Coronary artery (tissue), 2 donors: Measurements from ENCODE around the gene PLA2G4A.

Experiments
- DNase-seq: peaks from one replicate; pipeline ENCODE4 v3.0.0-alpha.2; 2017; ENCODE audit warnings: low spot score
- H3K27ac ChIP-seq, 2 donors: fragments of 200-600 bp; sonication (generic); one replicate each; pipeline ENCODE4 v1.5.1; 2016 to 2019
- H3K4me3 ChIP-seq: fragments of 200-600 bp; sonication (generic); 2 replicates; pipeline ENCODE4 v1.5.1; 2016; ENCODE audit warnings: mild to moderate bottlenecking, moderate library complexity
- TF ChIP-seq, protein P1 (sequence below): fragments of 200-600 bp; sonication (generic); IDR thresholded peaks from one replicate; pipeline ENCODE4 v1.5.1; 2019; ENCODE audit warnings: antibody characterized with exemption

PLA2G4A gene

DNA sequence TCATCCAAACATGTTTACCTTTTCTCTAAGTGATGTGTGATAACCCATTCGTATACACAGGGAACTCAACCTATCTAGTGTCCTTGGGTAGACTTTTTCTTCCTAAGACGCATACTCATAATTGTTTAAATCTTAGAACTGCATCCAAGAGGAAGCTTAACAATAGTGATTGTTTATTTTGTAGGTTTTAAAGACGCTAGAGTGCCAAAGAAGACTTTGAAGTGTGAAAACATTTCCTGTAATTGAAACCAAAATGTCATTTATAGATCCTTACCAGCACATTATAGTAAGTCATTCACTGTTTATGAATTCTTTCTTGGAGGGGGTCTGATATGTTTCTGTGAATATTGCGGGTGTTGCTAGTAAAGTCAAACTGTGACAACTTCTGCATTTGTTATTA lies 25.4 kb downstream of the PLA2G4A start:
- no peak overlapping the region for H3K4me3 ChIP-seq
- TF ChIP-seq, protein P1, sequence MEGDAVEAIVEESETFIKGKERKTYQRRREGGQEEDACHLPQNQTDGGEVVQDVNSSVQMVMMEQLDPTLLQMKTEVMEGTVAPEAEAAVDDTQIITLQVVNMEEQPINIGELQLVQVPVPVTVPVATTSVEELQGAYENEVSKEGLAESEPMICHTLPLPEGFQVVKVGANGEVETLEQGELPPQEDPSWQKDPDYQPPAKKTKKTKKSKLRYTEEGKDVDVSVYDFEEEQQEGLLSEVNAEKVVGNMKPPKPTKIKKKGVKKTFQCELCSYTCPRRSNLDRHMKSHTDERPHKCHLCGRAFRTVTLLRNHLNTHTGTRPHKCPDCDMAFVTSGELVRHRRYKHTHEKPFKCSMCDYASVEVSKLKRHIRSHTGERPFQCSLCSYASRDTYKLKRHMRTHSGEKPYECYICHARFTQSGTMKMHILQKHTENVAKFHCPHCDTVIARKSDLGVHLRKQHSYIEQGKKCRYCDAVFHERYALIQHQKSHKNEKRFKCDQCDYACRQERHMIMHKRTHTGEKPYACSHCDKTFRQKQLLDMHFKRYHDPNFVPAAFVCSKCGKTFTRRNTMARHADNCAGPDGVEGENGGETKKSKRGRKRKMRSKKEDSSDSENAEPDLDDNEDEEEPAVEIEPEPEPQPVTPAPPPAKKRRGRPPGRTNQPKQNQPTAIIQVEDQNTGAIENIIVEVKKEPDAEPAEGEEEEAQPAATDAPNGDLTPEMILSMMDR: no peak
- DNase-seq: no peak
- no peak overlapping the region for H3K27ac ChIP-seq

DNA sequence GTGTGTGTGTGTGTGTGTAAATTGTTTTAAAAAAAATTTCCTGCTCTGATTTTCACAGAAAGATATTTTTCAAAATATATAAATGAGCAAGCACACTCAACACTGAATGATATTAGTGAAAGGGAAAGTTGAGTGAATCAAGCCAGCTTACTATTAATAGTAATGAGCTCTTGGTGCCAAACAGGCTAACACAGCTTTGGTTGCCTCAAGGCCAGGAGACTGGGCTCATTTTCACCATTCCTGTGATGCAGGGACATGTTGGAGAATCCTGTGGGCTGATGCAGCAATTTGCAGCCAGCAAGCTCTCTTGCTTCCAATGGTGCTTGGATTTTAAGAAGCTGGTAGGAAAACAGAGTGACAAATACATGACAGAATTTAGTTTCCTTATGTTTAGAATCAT lies 30.2 kb downstream of the PLA2G4A start:
- Histone ChIP-seq H3K4me3 (no peak overlapping the region), H3K27ac (no peak overlapping the region)
- TF ChIP-seq, protein P1: no peak
- DNase-seq: no peak

DNA sequence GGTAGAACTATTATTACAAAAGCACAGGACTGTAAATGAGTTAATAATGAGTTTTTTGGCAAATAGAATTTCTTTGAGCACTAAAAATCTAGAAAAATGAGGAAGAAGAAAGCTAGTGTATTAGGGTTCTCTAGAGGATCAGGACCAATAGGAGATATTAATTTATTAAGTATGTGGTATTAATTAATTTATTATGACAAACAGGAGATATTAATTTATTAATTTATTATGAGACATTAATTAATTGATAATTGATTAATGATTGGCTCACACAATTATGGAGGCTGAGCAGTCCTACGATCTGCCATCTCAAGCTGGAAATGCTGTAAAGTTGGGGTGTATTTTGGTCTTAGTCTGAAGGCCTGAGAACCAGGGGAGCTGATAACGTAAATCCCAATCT lies 31.2 kb downstream of the PLA2G4A start:
- DNase-seq: no peak
- TF ChIP-seq, protein P1: no peak
- H3K4me3 ChIP-seq: no peak overlapping the region
- no peak overlapping the region for H3K27ac ChIP-seq

DNA sequence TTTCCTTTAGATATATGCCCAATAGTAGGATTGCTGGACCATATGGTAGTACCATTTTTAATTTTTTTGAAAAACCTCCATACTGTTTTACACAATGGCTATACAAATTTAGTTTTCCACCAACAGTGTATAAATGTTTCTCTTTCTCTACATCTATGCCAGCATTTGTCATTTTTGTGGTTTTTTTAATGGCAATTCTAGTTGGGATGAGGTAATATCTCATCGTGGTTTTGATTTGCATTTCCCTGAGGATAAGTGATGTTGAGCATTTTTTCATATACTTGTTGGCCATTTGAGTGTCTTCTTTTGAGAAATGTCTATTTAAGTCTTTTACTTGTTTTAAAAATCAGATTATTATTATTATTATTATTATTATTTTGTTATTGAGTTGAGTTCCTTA lies 35.5 kb downstream of the PLA2G4A start:
- TF ChIP-seq, protein P1: no peak
- H3K4me3 ChIP-seq: no peak overlapping the region
- no peak overlapping the region for H3K27ac ChIP-seq
- no peak for DNase-seq

DNA sequence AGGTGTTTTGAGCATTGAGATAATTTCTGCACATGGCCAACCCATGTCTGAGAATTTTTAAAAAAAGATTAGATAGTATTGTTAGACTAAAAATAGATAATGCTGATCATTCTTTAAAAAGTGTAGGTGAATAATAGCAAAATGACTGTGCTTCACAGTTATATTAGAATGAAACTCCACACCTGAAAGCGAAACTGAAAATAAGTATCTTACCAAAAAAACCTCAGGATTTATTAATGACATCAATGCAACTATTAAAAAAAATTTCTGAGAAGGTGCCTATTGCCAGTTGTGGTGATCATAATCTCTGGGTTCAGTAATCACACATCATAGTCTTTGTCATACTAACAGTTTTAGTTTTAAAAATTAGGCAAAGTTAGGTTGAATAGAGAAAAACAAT lies 36.5 kb downstream of the PLA2G4A start:
- no peak overlapping the region for H3K27ac ChIP-seq
- TF ChIP-seq, protein P1: no peak
- H3K4me3 ChIP-seq: no peak overlapping the region
- DNase-seq: no peak

DNA sequence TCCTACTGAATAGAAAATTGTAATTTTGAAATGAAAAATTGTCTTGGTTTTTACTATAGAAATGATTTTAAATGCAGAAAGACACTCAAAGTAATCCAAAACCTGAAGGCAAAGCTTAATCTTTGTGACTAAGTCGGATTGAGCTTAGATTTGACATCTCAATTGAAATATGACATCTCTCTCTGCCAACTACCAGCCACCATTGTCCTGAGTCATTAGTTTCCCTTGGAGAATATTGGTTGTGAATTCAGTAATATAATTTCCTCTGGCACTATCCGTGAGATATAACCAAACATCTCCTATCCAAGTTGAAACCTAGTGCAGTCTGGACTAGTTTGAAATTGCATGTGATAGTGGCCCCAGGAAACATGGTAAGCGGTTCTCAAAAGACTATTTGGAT lies 37.1 kb downstream of the PLA2G4A start:
- no peak for DNase-seq
- Histone ChIP-seq H3K27ac (no peak overlapping the region), H3K4me3 (no peak overlapping the region)
- TF ChIP-seq, protein P1: no peak

DNA sequence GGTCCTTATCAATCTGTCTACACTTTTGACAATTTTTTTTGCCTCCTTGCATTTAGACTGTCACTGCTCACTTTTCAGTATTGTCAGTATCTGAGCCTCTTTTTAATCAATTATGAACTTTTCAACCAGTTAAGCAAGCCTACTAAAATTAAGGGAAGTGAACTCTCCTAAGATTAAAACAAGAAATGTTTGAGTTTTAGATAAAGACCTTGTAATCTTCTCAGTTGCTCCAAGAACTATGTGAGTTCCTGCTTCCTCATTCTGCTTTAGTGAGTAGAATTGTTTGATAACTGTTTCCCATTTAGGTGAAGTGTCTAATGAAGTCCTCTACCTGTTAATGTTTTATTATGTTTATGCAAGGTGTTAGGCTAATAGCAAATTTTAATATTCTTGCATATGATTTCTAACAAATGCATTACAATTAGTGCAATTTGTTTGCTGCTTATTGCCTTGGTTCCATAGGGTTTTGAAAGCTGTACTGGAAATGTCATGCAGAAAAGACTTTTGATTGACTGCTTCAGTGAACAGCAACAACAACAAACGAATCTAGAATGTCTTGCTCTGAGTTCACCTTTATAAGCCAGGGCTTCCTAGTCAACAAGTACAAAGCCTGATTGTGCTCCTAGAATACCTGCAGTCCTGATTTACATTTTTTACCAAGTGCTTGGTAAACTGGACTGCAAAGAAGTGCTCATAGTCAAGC lies 40.9 kb downstream of the PLA2G4A start:
- DNase-seq: no peak
- Histone ChIP-seq H3K4me3 (no peak overlapping the region), H3K27ac (no peak overlapping the region)
- TF ChIP-seq, protein P1: no peak
